Mesendoderm (in vitro differentiated cells): ENCODE measurements around the gene ITGB4.

ENCODE experiments used
- DNase-seq: peaks from one replicate; pipeline ENCODE4 v3.0.0; 2013
- H2AK5ac ChIP-seq: 2 replicates; pipeline ENCODE4 v1.6.1; 2013; ENCODE audit warnings: low read length, inconsistent platforms
- H2BK120ac ChIP-seq: 2 replicates; pipeline ENCODE4 v1.6.1; 2013; ENCODE audit warnings: low read depth, mild to moderate bottlenecking, low read length, moderate library complexity, mixed read lengths
- H2BK15ac ChIP-seq: replicated peaks from 2 replicates; pipeline ENCODE4 v1.6.1; 2013; ENCODE audit warnings: low read depth, mild to moderate bottlenecking, moderate library complexity
- H2BK5ac ChIP-seq: 2 replicates; pipeline ENCODE4 v1.6.1; 2013; ENCODE audit warnings: low read length, inconsistent platforms
- H3K18ac ChIP-seq: 2 replicates; pipeline ENCODE4 v1.6.1; 2013; ENCODE audit warnings: mild to moderate bottlenecking, low read length, mixed read lengths
- H3K23ac ChIP-seq: one replicate; pipeline ENCODE4 v1.6.1; 2013; ENCODE audit warnings: low read length
- H3K27ac ChIP-seq: 2 replicates; pipeline ENCODE4 v1.5.1; 2013; ENCODE audit warnings: low read depth, mild to moderate bottlenecking, inconsistent platforms, low read length, moderate library complexity
- H3K27me3 ChIP-seq: 2 replicates; pipeline ENCODE4 v1.6.1; 2013; ENCODE audit warnings: low read length, control low read depth, mild to moderate bottlenecking, inconsistent platforms; ENCODE audit not compliant: insufficient read depth, poor library complexity
- H3K36me3 ChIP-seq: 2 replicates; pipeline ENCODE4 v1.6.1; 2013; ENCODE audit warnings: low read length, inconsistent platforms; ENCODE audit not compliant: control insufficient read depth, insufficient read depth
- H3K4ac ChIP-seq: one replicate; pipeline ENCODE4 v1.6.1; 2013; ENCODE audit warnings: low read depth, mild to moderate bottlenecking, low read length, moderate library complexity
- H3K4me1 ChIP-seq: 2 replicates; pipeline ENCODE4 v1.6.1; 2013; ENCODE audit warnings: low read depth, low read length, inconsistent platforms; ENCODE audit not compliant: control insufficient read depth
- H3K4me2 ChIP-seq: 2 replicates; pipeline ENCODE4 v1.6.1; 2013; ENCODE audit warnings: low read length
- H3K4me3 ChIP-seq: 2 replicates; pipeline ENCODE4 v1.5.1; 2013; ENCODE audit warnings: mild to moderate bottlenecking, low read length
- H3K56ac ChIP-seq: one replicate; pipeline ENCODE4 v1.6.1; 2013; ENCODE audit warnings: low read length
- H3K79me1 ChIP-seq: 2 replicates; pipeline ENCODE4 v1.6.1; 2013; ENCODE audit warnings: low read length, inconsistent platforms
- H3K79me2 ChIP-seq: 2 replicates; pipeline ENCODE4 v1.6.1; 2013; ENCODE audit warnings: mild to moderate bottlenecking, low read length; ENCODE audit not compliant: control insufficient read depth, insufficient read depth
- H3K9ac ChIP-seq: 2 replicates; pipeline ENCODE4 v1.6.1; 2013; ENCODE audit warnings: low read length, inconsistent platforms
- H4K5ac ChIP-seq: one replicate; pipeline ENCODE4 v1.6.1; 2013; ENCODE audit warnings: low read length
- H4K8ac ChIP-seq: one replicate; pipeline ENCODE4 v1.6.1; 2013; ENCODE audit warnings: low read depth, mild to moderate bottlenecking, control low read depth, low read length, moderate library complexity
- WGBS: extraction: QIAGEN DNeasy Blood & Tissue Kit; methylation state at CpG from one replicate; pipeline ENCODE4 v1.1.7; 2013; ENCODE audit warnings: low lambda C conversion rate, missing lambda C conversion rate; ENCODE audit not compliant: insufficient coverage; ENCODE audit errors: extremely low coverage; 5-methylcytosine and 5-hydroxymethylcytosine counted together

Gene ITGB4

DNA sequence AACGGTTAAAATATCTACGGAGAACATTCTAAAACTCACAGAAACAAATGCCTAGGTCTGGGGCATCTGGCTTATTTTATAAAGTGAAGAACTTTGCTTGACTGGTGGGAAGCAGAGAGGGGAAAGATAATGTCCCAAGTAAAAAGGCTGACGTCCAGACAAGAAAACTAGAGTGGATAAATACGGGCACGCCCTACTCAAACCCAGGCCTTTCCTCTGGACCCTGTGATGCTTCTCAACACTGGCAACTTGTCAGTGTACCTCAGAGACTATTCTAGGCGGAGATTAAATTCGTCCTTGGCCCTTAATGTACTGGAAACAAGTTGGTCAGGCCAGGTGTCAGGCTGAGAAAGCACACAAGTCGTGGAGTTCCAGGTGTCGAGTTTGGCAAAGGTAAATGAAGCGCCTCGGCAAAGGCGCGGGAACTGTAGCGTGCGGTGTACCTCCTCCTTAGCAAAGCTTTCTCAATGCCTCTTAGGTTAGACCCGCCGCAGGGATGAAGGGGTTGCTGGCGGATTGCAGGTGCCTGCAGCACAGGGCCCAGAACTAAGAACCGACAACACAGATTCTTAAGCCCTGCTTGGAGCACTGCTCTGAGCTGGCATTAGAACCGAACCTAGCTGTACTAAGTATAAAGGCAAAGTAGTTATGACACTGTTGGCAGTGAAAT lies 62.7 kb downstream of the ITGB4 start:
- H3K27me3 ChIP-seq: no peaks in the 10 kb centered on the region
- peak overlapping the region; percentile 47 for H4K5ac ChIP-seq
- no peak overlapping the region for H2BK120ac ChIP-seq
- H3K56ac ChIP-seq: peak overlapping the region; percentile 72
- no peak overlapping the region for H2BK15ac ChIP-seq
- H4K8ac ChIP-seq: no peak overlapping the region
- no CpG with 5 or more reads among the region's 20 CpGs for WGBS
- no peak overlapping the region for H3K23ac ChIP-seq
- H3K27ac ChIP-seq: no peak overlapping the region
- peaks cover 1% of the 10 kb centered on the region for H3K79me1 ChIP-seq
- peaks cover 38% of the 10 kb centered on the region for H3K79me2 ChIP-seq
- peak overlapping the region; percentile 27 for H3K4me2 ChIP-seq
- peak overlapping the region; percentile 55 for H3K9ac ChIP-seq
- H3K4me3 ChIP-seq: no peak overlapping the region
- no peak overlapping the region for H2BK5ac ChIP-seq
- H3K4me1 ChIP-seq: no peaks in the 10 kb centered on the region
- H2AK5ac ChIP-seq: no peak overlapping the region
- peak overlapping the region; percentile 31 for H3K18ac ChIP-seq
- H3K4ac ChIP-seq: peak overlapping the region; percentile 63
- no peak for DNase-seq
- H3K36me3 ChIP-seq: no peaks in the 10 kb centered on the region

DNA sequence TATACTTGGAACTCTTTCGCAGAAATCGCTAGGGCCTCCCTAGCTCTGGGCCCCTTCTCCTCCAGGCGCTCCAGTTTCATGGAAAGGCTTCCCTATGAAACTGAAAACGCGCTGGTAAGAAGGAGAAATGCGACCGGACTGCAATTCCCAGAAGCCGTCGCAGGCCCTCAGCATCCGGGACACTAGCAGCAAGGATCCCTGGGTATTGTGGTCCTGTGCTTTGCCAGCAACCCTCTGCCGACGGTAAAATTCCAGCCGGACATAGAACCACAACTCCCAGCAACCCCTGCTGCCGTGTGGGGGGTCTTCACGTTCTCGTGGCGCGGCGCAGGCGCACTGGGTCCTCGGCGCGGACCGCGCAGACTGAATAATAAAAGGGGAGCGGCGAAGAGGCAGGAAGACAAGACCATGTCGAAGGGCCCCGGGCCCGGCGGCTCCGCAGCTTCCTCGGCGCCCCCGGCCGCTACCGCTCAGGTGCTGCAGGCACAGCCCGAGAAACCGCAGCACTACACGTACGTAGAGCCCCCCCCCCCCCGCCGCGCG lies 63.3 kb downstream of the ITGB4 start, which contains the start of gene UNK:
TSS of gene UNK (plus strand) at position 334 of the 543 bp plus-strand sequence. CDS start at position 409, 75 bp downstream.
- peak within 1 kb of the TSS; percentile 10 for H2AK5ac ChIP-seq
- peak within 1 kb of the TSS; percentile 99 for H4K8ac ChIP-seq
- H2BK15ac ChIP-seq: no peak within 1 kb of the TSS
- H2BK120ac ChIP-seq: no peak within 1 kb of the TSS
- peak within 1 kb of the TSS; percentile 76 for H2BK5ac ChIP-seq
- no peaks in the 10 kb centered on the region for H3K4me1 ChIP-seq
- H3K27me3 ChIP-seq: no peaks in the 10 kb centered on the region
- peak within 1 kb of the TSS; percentile 77 for H3K9ac ChIP-seq
- H3K79me1 ChIP-seq: peaks cover 1% of the 10 kb centered on the region
- H4K5ac ChIP-seq: peak within 1 kb of the TSS; percentile 47
- H3K23ac ChIP-seq: no peak within 1 kb of the TSS
- H3K36me3 ChIP-seq: no peaks in the 10 kb centered on the region
- H3K79me2 ChIP-seq: peaks cover 35% of the 10 kb centered on the region
- WGBS: no CpG with 5 or more reads among the region's 45 CpGs
- H3K4me2 ChIP-seq: peak within 1 kb of the TSS; percentile 36
- H3K4ac ChIP-seq: peak within 1 kb of the TSS; percentile 95
- H3K56ac ChIP-seq: peak within 1 kb of the TSS; percentile 80
- H3K18ac ChIP-seq: peak within 1 kb of the TSS; percentile 31
- DNase-seq: peak; percentile 100
- peak within 1 kb of the TSS; percentile 96 for H3K27ac ChIP-seq
- H3K4me3 ChIP-seq: peak within 1 kb of the TSS; percentile 75

- H3K23ac ChIP-seq: no peak overlapping the region
- H2AK5ac ChIP-seq: peak overlapping the region; percentile 10
- no peaks in the 10 kb centered on the region for H3K27me3 ChIP-seq
- H3K4me2 ChIP-seq: peak overlapping the region; percentile 36
- peak overlapping the region; percentile 95 for H3K4ac ChIP-seq
- no peak overlapping the region for H2BK120ac ChIP-seq
- WGBS: no CpG with 5 or more reads among the region's 43 CpGs
- no peak overlapping the region for H4K5ac ChIP-seq
- H3K36me3 ChIP-seq: no peaks in the 10 kb centered on the region
- peaks cover 36% of the 10 kb centered on the region for H3K79me2 ChIP-seq
- peak overlapping the region; percentile 96 for H3K27ac ChIP-seq
- DNase-seq: peak; percentile 97
- H3K18ac ChIP-seq: peak overlapping the region; percentile 22
- peak overlapping the region; percentile 80 for H3K56ac ChIP-seq
- H4K8ac ChIP-seq: peak overlapping the region; percentile 99
- no peak overlapping the region for H2BK15ac ChIP-seq
- H3K9ac ChIP-seq: peak overlapping the region; percentile 77
- H2BK5ac ChIP-seq: peak overlapping the region; percentile 76
- H3K4me3 ChIP-seq: peak overlapping the region; percentile 75
- no peaks in the 10 kb centered on the region for H3K4me1 ChIP-seq
- H3K79me1 ChIP-seq: peaks cover 1% of the 10 kb centered on the region
These were observed 64.0 kb downstream of the ITGB4 start for GRCh38 chr17:75785016-75785890.

GRCh38 chr17:75791254-75791653 lies 70.0 kb downstream of the ITGB4 start:
- peaks cover 3% of the 10 kb centered on the region for H3K36me3 ChIP-seq
- no peak overlapping the region for H3K4me3 ChIP-seq
- WGBS: no CpG with 5 or more reads among the region's 6 CpGs
- H2BK15ac ChIP-seq: no peak overlapping the region
- no peaks in the 10 kb centered on the region for H3K27me3 ChIP-seq
- no peak overlapping the region for H3K27ac ChIP-seq
- no peak overlapping the region for H3K56ac ChIP-seq
- peaks cover 42% of the 10 kb centered on the region for H3K79me2 ChIP-seq
- no peak for DNase-seq
- no peak overlapping the region for H3K18ac ChIP-seq
- H2BK5ac ChIP-seq: no peak overlapping the region
- no peak overlapping the region for H3K23ac ChIP-seq
- no peak overlapping the region for H3K4me2 ChIP-seq
- peaks cover 16% of the 10 kb centered on the region for H3K79me1 ChIP-seq
- H4K5ac ChIP-seq: no peak overlapping the region
- H3K9ac ChIP-seq: no peak overlapping the region
- no peak overlapping the region for H3K4ac ChIP-seq
- no peak overlapping the region for H2AK5ac ChIP-seq
- no peaks in the 10 kb centered on the region for H3K4me1 ChIP-seq
- H2BK120ac ChIP-seq: no peak overlapping the region
- no peak overlapping the region for H4K8ac ChIP-seq

DNA sequence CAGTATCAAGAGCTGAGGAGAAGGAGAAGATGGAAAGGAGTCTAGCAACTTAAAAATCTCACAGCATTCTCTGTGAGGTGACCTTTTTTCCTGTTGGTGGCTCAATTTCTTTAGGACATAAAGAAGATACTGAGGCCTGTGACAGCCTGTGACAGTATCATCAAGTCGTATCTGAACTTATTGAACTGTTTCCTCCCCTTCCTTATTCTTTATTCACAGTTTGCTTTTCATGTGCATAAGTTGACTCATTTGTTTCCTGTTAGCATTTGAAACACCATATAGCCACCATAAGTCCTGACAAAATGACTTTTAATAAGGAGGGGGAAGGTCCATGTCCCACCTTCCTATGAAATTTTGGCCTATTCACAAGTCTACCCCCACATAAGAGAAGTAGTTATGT lies 72.2 kb downstream of the ITGB4 start:
- no peak overlapping the region for H3K4me3 ChIP-seq
- no CpG with 5 or more reads among the region's 1 CpG for WGBS

More for the DNA sequence above, 72.2 kb downstream of the ITGB4 start:
- Histone ChIP-seq H3K27ac (no peak overlapping the region), H3K27me3 (no peaks in the 10 kb centered on the region), H2BK120ac (no peak overlapping the region), H2AK5ac (no peak overlapping the region), H3K18ac (no peak overlapping the region), H2BK15ac (no peak overlapping the region), H3K36me3 (peaks cover 5% of the 10 kb centered on the region), H4K5ac (no peak overlapping the region), H4K8ac (no peak overlapping the region), H3K4me2 (no peak overlapping the region), H3K79me2 (peaks cover 24% of the 10 kb centered on the region), H3K79me1 (peaks cover 14% of the 10 kb centered on the region), H3K4ac (no peak overlapping the region), H3K23ac (no peak overlapping the region), H3K4me1 (no peaks in the 10 kb centered on the region), H3K9ac (no peak overlapping the region), H2BK5ac (no peak overlapping the region), H3K56ac (no peak overlapping the region)
- DNase-seq: no peak
